ENCODE results near the gene PKD1. TPM values are rescaled to one million over a fixed set of nuclear protein-coding genes. Genes with fewer than 3 reads are reported as not detected.
"Not testable (repeated sequence)": the region's sequence is repeated elsewhere in the genome, so short reads cannot be mapped to it uniquely, and the experiment has no call there.

Gene PKD1
- total RNA-seq, 2 donors from 2014 or later: 205 to 349 TPM

DNA sequence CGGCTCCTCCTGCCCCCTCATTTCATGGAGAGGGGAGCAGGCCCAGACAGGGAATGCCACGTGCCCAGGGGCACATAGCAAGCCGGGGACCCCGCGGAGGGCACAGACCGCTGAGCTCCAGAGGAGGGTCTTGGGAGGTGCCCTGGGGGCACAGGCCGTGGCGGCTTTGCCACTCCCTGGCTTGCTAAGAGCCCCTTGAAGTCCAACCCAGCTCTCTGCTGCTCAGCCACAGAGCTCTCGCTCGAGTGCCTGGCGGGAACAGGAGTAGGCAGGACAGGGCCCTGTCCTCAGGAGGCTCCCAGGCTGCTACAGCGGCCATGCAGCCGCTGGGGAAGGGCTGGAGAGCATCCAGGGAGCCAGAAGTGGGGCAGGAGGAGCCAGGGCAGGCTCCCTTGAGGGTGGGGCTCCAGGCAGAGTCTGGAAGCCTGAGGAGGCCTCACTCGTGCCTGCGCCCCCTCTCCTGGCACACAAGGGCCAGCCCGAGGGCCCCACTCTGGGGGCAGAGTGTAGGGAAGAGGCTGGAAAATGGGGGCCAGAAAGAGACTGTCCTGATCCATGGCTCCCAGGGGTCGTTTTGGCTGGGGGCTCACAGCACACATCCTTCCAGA, 8.3 kb upstream of the PKD1 start:
- no peak overlapping the region for H3K27ac ChIP-seq
- H3K9me3 ChIP-seq: no peaks in the 10 kb centered on the region
- peaks cover 10% of the 10 kb centered on the region for H3K4me1 ChIP-seq (replicated peaks)
- WGBS: 71% methylated on average over 17 of the region's 17 CpGs
- no peaks in the 10 kb centered on the region for H3K27me3 ChIP-seq (replicated peaks; ENCODE audit: insufficient read depth)
- no peak for DNase-seq (ENCODE audit: low spot score)
- no peak overlapping the region for H3K4me3 ChIP-seq
- TF ChIP-seq POLR2A (IDR thresholded peaks at IDR 0.05): no peak
- no peak for TF ChIP-seq CTCF (IDR thresholded peaks at IDR 0.05)
- no peak for TF ChIP-seq POLR2AphosphoS5 (IDR thresholded peaks at IDR 0.05)
- intact Hi-C loops (cut with DNase I): no loop called here
- no peaks in the 10 kb centered on the region for H3K36me3 ChIP-seq

- WGBS: 77% methylated on average over 30 of the region's 31 CpGs
- peaks cover 5% of the 10 kb centered on the region for H3K4me1 ChIP-seq (replicated peaks)
- H3K36me3 ChIP-seq: no peaks in the 10 kb centered on the region
- H3K4me3 ChIP-seq: no peak overlapping the region
- no peak overlapping the region for H3K27ac ChIP-seq
- H3K27me3 ChIP-seq (replicated peaks; ENCODE audit: insufficient read depth): no peaks in the 10 kb centered on the region
- TF ChIP-seq CTCF (IDR thresholded peaks at IDR 0.05) (no peak), POLR2A (IDR thresholded peaks at IDR 0.05) (no peak), POLR2AphosphoS5 (IDR thresholded peaks at IDR 0.05) (no peak)
- intact Hi-C loops (cut with DNase I): no loop called here
- no peak for DNase-seq (ENCODE audit: low spot score)
- no peaks in the 10 kb centered on the region for H3K9me3 ChIP-seq
Measured at GRCh38 chr16:2142942-2143877, 7.5 kb upstream of the PKD1 start.

DNA sequence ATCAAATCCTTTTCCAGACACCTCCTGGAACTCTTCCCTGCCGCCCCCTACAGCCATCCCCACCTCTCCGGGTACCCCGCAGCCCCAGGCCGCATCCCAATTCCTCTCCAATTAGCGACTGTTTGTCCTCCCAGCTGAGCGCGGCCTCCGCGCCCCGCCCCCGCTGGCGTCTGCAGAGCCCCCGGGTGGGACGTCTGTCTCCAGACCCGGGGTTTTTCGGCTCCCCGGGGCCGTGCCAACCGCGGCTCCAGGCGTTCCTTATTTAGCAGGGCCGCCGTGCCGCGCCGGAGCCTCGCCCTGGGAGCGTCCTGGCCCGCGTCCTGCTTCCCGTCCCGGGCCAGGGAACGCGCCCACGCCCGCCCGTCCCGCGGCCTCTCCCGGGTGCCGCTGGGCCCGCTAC, 627 bp downstream of the PKD1 start:
- 0% methylated on average over 16 of the region's 42 CpGs for WGBS
- H3K4me1 ChIP-seq (replicated peaks); H3K9me3 ChIP-seq; DNase-seq (ENCODE audit: low spot score); H3K36me3 ChIP-seq; H3K27me3 ChIP-seq (replicated peaks; ENCODE audit: insufficient read depth); intact Hi-C loops (cut with DNase I): not testable (repeated sequence)
- peak overlapping the region; percentile 77 to 82 for H3K27ac ChIP-seq
- peak overlapping the region; percentile 41 to 50 for H3K4me3 ChIP-seq

GRCh38 chr16:2133797-2134196, 1.9 kb downstream of the PKD1 start:
- intact Hi-C loops (cut with DNase I); H3K27me3 ChIP-seq (replicated peaks; ENCODE audit: insufficient read depth); DNase-seq (ENCODE audit: low spot score); H3K4me3 ChIP-seq; H3K36me3 ChIP-seq; H3K9me3 ChIP-seq; H3K4me1 ChIP-seq (replicated peaks): not testable (repeated sequence)
- peak overlapping the region in 1 of 2 donors; percentile 42 for H3K27ac ChIP-seq
- no CpG with 5 or more reads among the region's 12 CpGs for WGBS

- peaks cover 26% of the 10 kb centered on the region for H3K4me1 ChIP-seq (replicated peaks)
- 10% methylated on average over 22 of the region's 22 CpGs for WGBS
- intact Hi-C loops (cut with DNase I); H3K27me3 ChIP-seq (replicated peaks; ENCODE audit: insufficient read depth); DNase-seq (ENCODE audit: low spot score); H3K36me3 ChIP-seq; H3K4me3 ChIP-seq; H3K9me3 ChIP-seq: not testable (repeated sequence)
- peak overlapping the region; percentile 38 to 50 for H3K27ac ChIP-seq
Measured at GRCh38 chr16:2129890-2130447, 5.7 kb downstream of the PKD1 start.

DNA sequence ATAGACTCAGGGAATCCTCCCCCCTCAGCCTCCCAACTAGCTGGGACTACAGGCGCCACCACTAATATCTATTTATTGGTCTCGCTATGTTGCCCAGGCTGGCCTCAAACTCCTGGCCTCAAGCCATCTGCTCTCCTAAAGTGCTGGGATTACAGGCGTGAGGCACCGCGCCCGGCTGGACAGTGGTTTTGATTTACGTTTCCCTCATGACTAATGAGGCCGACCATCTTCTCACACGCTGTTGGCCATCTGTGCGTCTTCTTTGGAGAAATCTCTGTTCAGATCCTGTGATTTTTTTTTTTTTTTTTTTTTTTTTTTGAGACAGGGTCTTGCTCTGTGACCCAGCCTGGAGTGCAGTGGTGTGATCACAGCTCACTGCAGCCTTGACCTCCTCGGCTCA, 6.4 kb downstream of the PKD1 start:
- DNase-seq (ENCODE audit: low spot score); H3K4me3 ChIP-seq; H3K27me3 ChIP-seq (replicated peaks; ENCODE audit: insufficient read depth); intact Hi-C loops (cut with DNase I); H3K9me3 ChIP-seq; H3K36me3 ChIP-seq: not testable (repeated sequence)
- H3K27ac ChIP-seq: peak overlapping the region in 1 of 2 donors; percentile 73
- H3K4me1 ChIP-seq (replicated peaks): peaks cover 30% of the 10 kb centered on the region
- WGBS: 35% methylated on average over 10 of the region's 11 CpGs
